Measurements from ENCODE around the gene MRPL50. TPM values are rescaled to one million over a fixed set of nuclear protein-coding genes. Genes with fewer than 3 reads are reported as not detected.
A peak's percentile ranks its signal among the peaks of the same experiment; 100 is the strongest.

The MRPL50 gene
- total and polyA plus RNA-seq, 2 donors (not counting 1 experiment from before 2014, with no cell fraction given), result 11.8 to 12.2 TPM

DNA sequence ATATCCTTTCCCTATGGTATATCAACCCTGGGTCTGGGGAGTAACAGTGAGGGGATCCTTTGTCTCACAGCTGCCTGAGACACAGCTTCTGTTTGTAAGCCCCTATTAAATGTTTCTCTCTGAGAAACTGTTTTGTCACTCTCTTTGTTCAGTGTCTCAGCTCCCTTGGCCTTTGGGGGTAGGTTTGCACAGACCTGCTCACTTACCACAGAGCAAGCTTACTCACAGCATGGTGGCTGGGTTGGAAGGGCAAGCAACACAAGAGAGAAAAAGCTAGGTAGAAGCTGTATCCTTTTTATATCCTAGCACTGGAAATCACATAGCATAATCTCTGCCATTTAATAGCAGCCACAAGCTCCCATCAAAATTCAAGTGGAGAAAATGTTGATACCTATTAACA lies 18.1 kb downstream of the MRPL50 start:
- Histone ChIP-seq H3K27ac (ENCODE audit: insufficient read depth, low read length) (no peak overlapping the region), H3K36me3 (ENCODE audit: control insufficient read depth, insufficient read depth, low read length) (no peaks in the 10 kb centered on the region), H3K4me2 (ENCODE audit: extremely low read depth, insufficient read depth, low read length) (no peak overlapping the region), H3K4me1 (ENCODE audit: control insufficient read depth, extremely low read depth, insufficient read depth, low read length) (no peaks in the 10 kb centered on the region), H3K79me2 (ENCODE audit: control insufficient read depth, insufficient read depth, low read length) (no peaks in the 10 kb centered on the region), H3K9me3 (ENCODE audit: control insufficient read depth, insufficient read depth, low read depth, low read length) (no peaks in the 10 kb centered on the region), H3K27me3 (ENCODE audit: control insufficient read depth, insufficient read depth, low read length) (no peaks in the 10 kb centered on the region), H4K20me1 (ENCODE audit: control insufficient read depth, extremely low read depth, insufficient read depth, low read length) (no peaks in the 10 kb centered on the region), H3K4me3 (replicated peaks in 1 of 4; ENCODE audit: control extremely low read depth in 1 of 4, insufficient read depth in 1 of 4, low read depth in 3 of 4, low read length in 4 of 4) (no peak overlapping the region), H2AFZ (ENCODE audit: low read length) (no peak overlapping the region), H3K9ac (ENCODE audit: insufficient read depth, low read length) (no peak overlapping the region)
- TF ChIP-seq, protein P1, sequence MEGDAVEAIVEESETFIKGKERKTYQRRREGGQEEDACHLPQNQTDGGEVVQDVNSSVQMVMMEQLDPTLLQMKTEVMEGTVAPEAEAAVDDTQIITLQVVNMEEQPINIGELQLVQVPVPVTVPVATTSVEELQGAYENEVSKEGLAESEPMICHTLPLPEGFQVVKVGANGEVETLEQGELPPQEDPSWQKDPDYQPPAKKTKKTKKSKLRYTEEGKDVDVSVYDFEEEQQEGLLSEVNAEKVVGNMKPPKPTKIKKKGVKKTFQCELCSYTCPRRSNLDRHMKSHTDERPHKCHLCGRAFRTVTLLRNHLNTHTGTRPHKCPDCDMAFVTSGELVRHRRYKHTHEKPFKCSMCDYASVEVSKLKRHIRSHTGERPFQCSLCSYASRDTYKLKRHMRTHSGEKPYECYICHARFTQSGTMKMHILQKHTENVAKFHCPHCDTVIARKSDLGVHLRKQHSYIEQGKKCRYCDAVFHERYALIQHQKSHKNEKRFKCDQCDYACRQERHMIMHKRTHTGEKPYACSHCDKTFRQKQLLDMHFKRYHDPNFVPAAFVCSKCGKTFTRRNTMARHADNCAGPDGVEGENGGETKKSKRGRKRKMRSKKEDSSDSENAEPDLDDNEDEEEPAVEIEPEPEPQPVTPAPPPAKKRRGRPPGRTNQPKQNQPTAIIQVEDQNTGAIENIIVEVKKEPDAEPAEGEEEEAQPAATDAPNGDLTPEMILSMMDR (conservative IDR thresholded peaks at IDR 0.05 in 1 of 2, IDR thresholded peaks at IDR 0.05 in 1 of 2; ENCODE audit: low read depth in 1 of 2, low read length in 2 of 2), result no peak
- TF ChIP-seq EZH2 (IDR thresholded peaks at IDR 0.05; ENCODE audit: low read length, missing control alignments), result no peak
- no peak for DNase-seq (ENCODE audit: low read depth in 2 of 2)

DNA sequence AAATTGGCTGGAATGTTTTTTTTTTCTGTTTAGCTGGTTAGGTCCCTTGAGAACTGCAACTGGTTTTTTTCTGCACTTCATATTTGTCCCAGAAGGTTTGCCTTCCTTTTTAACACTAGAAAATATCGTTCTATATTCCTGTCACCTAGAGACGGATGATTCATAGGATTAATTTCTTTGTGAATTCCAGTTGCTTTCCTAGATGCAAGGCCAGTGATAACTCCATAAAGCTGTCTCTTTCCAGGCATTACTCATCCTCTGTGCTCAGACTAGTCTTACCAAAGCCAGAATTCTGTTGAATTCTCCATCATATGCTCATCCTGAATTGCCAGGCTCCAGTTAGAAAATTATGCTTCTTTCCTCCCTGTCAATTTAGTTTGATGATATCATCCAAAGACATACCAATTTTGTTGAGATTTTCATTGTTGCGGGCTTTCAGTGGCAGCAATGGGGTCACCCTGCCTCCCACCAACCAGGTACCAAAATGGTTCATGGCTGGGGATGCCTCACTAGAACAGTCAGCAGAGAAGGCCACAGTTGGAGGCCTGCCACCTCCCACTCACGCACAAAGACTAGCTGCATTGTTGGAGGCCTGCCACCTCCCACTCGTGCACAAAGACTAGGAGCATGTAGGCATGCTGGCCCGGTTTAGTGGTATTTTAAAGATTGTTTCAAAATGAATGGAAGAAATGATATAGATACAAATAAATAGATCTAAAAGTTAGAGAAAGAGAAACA lies 22.1 kb downstream of the MRPL50 start:
- H3K9me3 ChIP-seq (ENCODE audit: control insufficient read depth, insufficient read depth, low read depth, low read length), result no peaks in the 10 kb centered on the region
- no peaks in the 10 kb centered on the region for H3K79me2 ChIP-seq (ENCODE audit: control insufficient read depth, insufficient read depth, low read length)
- no peak overlapping the region for H3K27ac ChIP-seq (ENCODE audit: insufficient read depth, low read length)
- no peaks in the 10 kb centered on the region for H4K20me1 ChIP-seq (ENCODE audit: control insufficient read depth, extremely low read depth, insufficient read depth, low read length)
- no peak overlapping the region for H2AFZ ChIP-seq (ENCODE audit: low read length)
- H3K9ac ChIP-seq (ENCODE audit: insufficient read depth, low read length), result no peak overlapping the region
- no peak overlapping the region for H3K4me2 ChIP-seq (ENCODE audit: extremely low read depth, insufficient read depth, low read length)
- H3K4me3 ChIP-seq (replicated peaks in 1 of 4; ENCODE audit: control extremely low read depth in 1 of 4, insufficient read depth in 1 of 4, low read depth in 3 of 4, low read length in 4 of 4), result no peak overlapping the region
- DNase-seq (ENCODE audit: low read depth in 2 of 2), result peak in 1 of 2 donors; percentile 96
- H3K4me1 ChIP-seq (ENCODE audit: control insufficient read depth, extremely low read depth, insufficient read depth, low read length), result no peaks in the 10 kb centered on the region
- no peak for TF ChIP-seq EZH2 (IDR thresholded peaks at IDR 0.05; ENCODE audit: low read length, missing control alignments)
- TF ChIP-seq, protein P1 (conservative IDR thresholded peaks at IDR 0.05 in 1 of 2, IDR thresholded peaks at IDR 0.05 in 1 of 2; ENCODE audit: low read depth in 1 of 2, low read length in 2 of 2), result no peak
- H3K27me3 ChIP-seq (ENCODE audit: control insufficient read depth, insufficient read depth, low read length), result no peaks in the 10 kb centered on the region
- H3K36me3 ChIP-seq (ENCODE audit: control insufficient read depth, insufficient read depth, low read length), result no peaks in the 10 kb centered on the region

DNA sequence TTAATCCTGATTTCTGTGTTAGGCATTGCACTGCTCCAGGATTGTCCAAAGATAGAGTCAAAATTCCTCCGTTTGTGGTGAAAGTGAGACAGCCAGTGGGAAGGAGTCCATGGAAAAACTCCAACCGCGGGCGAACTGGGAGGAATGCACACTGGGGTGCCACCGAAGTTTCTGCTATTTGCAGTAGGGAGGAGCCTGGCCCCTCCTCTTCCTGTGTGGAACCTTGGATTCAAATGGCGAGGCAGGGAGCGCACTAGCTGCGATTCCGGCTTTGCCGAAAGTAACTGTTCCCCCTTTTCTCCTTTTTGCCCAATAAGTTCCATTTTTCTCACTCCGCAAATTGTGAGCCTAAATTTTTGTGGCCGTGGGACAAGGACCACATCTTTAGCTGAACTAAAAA lies 22.9 kb downstream of the MRPL50 start:
- peak in 1 of 2 donors; percentile 80 for DNase-seq (ENCODE audit: low read depth in 2 of 2)
- H3K27me3 ChIP-seq (ENCODE audit: control insufficient read depth, insufficient read depth, low read length), result no peaks in the 10 kb centered on the region
- H4K20me1 ChIP-seq (ENCODE audit: control insufficient read depth, extremely low read depth, insufficient read depth, low read length), result no peaks in the 10 kb centered on the region
- no peak overlapping the region for H2AFZ ChIP-seq (ENCODE audit: low read length)
- H3K9me3 ChIP-seq (ENCODE audit: control insufficient read depth, insufficient read depth, low read depth, low read length), result no peaks in the 10 kb centered on the region
- H3K79me2 ChIP-seq (ENCODE audit: control insufficient read depth, insufficient read depth, low read length), result no peaks in the 10 kb centered on the region
- no peak overlapping the region for H3K4me2 ChIP-seq (ENCODE audit: extremely low read depth, insufficient read depth, low read length)
- no peak overlapping the region for H3K9ac ChIP-seq (ENCODE audit: insufficient read depth, low read length)
- H3K36me3 ChIP-seq (ENCODE audit: control insufficient read depth, insufficient read depth, low read length), result no peaks in the 10 kb centered on the region
- TF ChIP-seq, protein P1 (conservative IDR thresholded peaks at IDR 0.05 in 1 of 2, IDR thresholded peaks at IDR 0.05 in 1 of 2; ENCODE audit: low read depth in 1 of 2, low read length in 2 of 2), result no peak
- TF ChIP-seq EZH2 (IDR thresholded peaks at IDR 0.05; ENCODE audit: low read length, missing control alignments), result no peak
- H3K27ac ChIP-seq (ENCODE audit: insufficient read depth, low read length), result no peak overlapping the region
- H3K4me1 ChIP-seq (ENCODE audit: control insufficient read depth, extremely low read depth, insufficient read depth, low read length), result no peaks in the 10 kb centered on the region
- no peak overlapping the region for H3K4me3 ChIP-seq (replicated peaks in 1 of 4; ENCODE audit: control extremely low read depth in 1 of 4, insufficient read depth in 1 of 4, low read depth in 3 of 4, low read length in 4 of 4)
